K562 (cell line): ENCODE results near the gene NRF1. TPM values are rescaled to one million over a fixed set of nuclear protein-coding genes. Genes with fewer than 3 reads are reported as not detected.

Source experiments
- BCLAF1 ChIP-seq, 2 experiments: fragments of 450-650 bp in 1 of 2; IDR thresholded peaks; 2 replicates each; pipeline ENCODE4 v1.6.1; 2011 to 2017; ENCODE audit warnings: low read depth in 2 of 2, antibody characterized with exemption in 1 of 2, borderline replicate concordance in 1 of 2, low read length in 1 of 2, mild to moderate bottlenecking in 1 of 2, mixed read lengths in 1 of 2; ENCODE audit not compliant: control insufficient read depth in 1 of 2
- BRCA1 ChIP-seq, 2 experiments: fragments of 450-650 bp in 1 of 2; sonication (generic) in 1 of 2; formaldehyde crosslinking in 1 of 2; IDR thresholded peaks; 2 replicates each; pipeline versions ENCODE4 v1.5.0 to v1.6.1; 2017 to 2020; ENCODE audit warnings: mild to moderate bottlenecking in 1 of 2, missing genetic modification reagents in 1 of 2
- CREB3L1 ChIP-seq: fragments of 450-650 bp; IDR thresholded peaks from 2 replicates; pipeline ENCODE4 v1.6.1; 2014; ENCODE audit warnings: low read depth, mild to moderate bottlenecking, moderate library complexity, borderline replicate concordance
- RBM39 ChIP-seq: fragments of 200-400 bp; formaldehyde crosslinking; optimal IDR thresholded peaks from 2 replicates; pipeline ENCODE3; 2018; ENCODE audit warnings: low read depth, low read length
- SLC30A9 ChIP-seq: fragments of 250-450 bp; sonication (Bioruptor Pico); IDR thresholded peaks from 2 replicates; pipeline ENCODE4 v1.8.0; 2022; ENCODE audit warnings: mild to moderate bottlenecking, moderate library complexity
- SMAD1 ChIP-seq: fragments of 150-350 bp; IDR thresholded peaks from 2 replicates; pipeline ENCODE4 v1.6.1; 2014; ENCODE audit warnings: low read length, low read depth; ENCODE audit not compliant: partially characterized antibody
- ZNF311 ChIP-seq: fragments of 250-450 bp; sonication (Bioruptor Pico); IDR thresholded peaks from 2 replicates; pipeline ENCODE4 v1.4.0; 2020; ENCODE audit warnings: mild to moderate bottlenecking, moderate library complexity
- ZNF384 ChIP-seq: IDR thresholded peaks from 2 replicates; pipeline ENCODE4 v1.6.1; 2012; ENCODE audit warnings: low read depth, low read length, improper control_type of control experiment
- ZNF778 ChIP-seq: fragments of 450-650 bp; formaldehyde crosslinking; IDR thresholded peaks from 2 replicates; pipeline ENCODE4 v1.4.0; 2020; ENCODE audit warnings: mild to moderate bottlenecking, moderate library complexity
- polyA plus RNA-seq, 8 experiments: library from polyadenylated mRNA; depleted of rRNA in 4 of 8; stranded (reverse) in 5 of 8; unstranded in 3 of 8; fragments of >200 nt; fragmentation: Nextera tagmentation in 2 of 8; fragmentation: Illumina TruSeq in 1 of 8; extraction: Ambion mirVana in 2 of 8; extraction: Trizol in 1 of 8; gene quantifications; 2 replicates each; pipeline versions ENCODE4 v1.2.1 to v1.2.3, GENCODE V29; 2011 to 2014; ENCODE audit warnings: inconsistent platforms in 1 of 8, missing spikeins in 1 of 8
- total RNA-seq, 7 experiments: library from RNA; depleted of rRNA in 6 of 7; stranded (reverse); fragments of >200 nt in 6 of 7; fragmentation: Illumina TruSeq in 2 of 7; extraction: Trizol in 2 of 7; gene quantifications; 2 replicates each; pipeline versions ENCODE4 v1.2.1 to v1.2.3, GENCODE V29; 2011 to 2021; ENCODE audit warnings: low replicate concordance in 1 of 7
- TF ChIP-seq, protein P1 (sequence below): fragments of 450-650 bp; IDR thresholded peaks from 2 replicates; pipeline ENCODE4 v1.6.1; 2017; ENCODE audit warnings: mild to moderate bottlenecking, moderate library complexity
- TF ChIP-seq, protein P2 (sequence below), 2 experiments: fragments of 450-650 bp; IDR thresholded peaks; 2 replicates each; pipeline ENCODE4 v1.6.1; 2018; ENCODE audit warnings: mild to moderate bottlenecking in 2 of 2, low read depth in 1 of 2; ENCODE audit not compliant: partially characterized antibody in 2 of 2
- TF ChIP-seq, protein P3 (sequence below), 2 experiments: fragments of 450-650 bp in 1 of 2; sonication (generic) in 1 of 2; formaldehyde crosslinking in 1 of 2; IDR thresholded peaks in 1 of 2; conservative IDR thresholded peaks in 1 of 2; 2 replicates each; pipeline versions ENCODE4 v1.6.1 to v1.8.1; 2016 to 2023; ENCODE audit warnings: mild to moderate bottlenecking in 2 of 2, moderate library complexity in 2 of 2, inconsistent platforms in 1 of 2, missing genetic modification reagents in 1 of 2

NRF1 gene
- total and polyA plus RNA-seq, 9 of the 15 experiments (the other 6 are each of a cell fraction or from before 2014, with no cell fraction given) = 8.6 to 28.8 (median 20.3) TPM

DNA sequence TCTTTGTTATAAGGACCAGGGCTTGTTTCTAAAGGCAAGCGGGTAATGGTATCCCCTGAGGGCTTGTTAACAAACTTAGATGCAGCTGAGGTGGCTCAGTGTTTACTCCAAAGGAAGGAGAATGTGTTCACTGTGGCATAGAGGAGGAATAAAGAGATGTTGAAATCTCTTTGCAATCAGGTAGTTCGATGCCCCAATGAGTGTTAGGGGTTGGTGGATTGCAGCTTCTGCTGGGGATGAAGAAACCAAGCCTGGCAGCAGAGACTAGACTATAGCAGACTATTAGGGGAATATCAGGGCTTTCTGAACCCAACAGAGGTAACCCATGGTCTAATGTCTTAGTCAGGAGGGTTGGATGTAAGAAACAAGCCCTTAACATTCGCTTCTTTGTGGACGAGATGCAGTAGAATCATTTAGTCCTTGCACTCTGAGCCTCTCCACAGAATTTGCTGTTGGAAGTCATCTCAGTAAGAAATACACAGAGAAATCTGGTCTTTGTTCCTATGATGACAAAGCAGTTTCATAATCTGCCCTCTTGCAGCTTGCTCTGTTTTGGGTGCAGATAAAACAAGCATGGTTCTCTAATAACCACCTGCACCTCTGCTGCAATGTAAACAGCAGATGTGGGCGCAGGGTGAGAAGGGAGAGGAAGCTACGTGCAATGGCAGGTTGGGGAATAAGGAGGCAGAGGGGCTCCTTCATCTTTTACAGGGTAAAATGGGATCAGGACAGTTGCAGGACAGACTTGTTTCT is 108.6 kb downstream of the NRF1 start (continued):
- TF ChIP-seq SLC30A9 (no peak), RBM39 (peak; percentile 27), ZNF384 (no peak), ZNF778 (CRISPR knock-in tag) (no peak), ZNF311 (CRISPR knock-in tag) (peak; percentile 61; the same call in 1 of the 2 replicates), SMAD1 (peak; percentile 89), CREB3L1 (peak; percentile 55; the same call in 1 of the 2 replicates), BRCA1 (IDR thresholded peaks at IDR 0.05) (no peak), BRCA1 (CRISPR knock-in tag; IDR thresholded peaks at IDR 0.05) (no peak), BCLAF1 (IDR thresholded peaks at IDR 0.05; ENCODE audit: borderline replicate concordance in 1 of 2, control insufficient read depth in 1 of 2, low read depth in 2 of 2, low read length in 1 of 2) (no peak)
- TF ChIP-seq, protein P1, sequence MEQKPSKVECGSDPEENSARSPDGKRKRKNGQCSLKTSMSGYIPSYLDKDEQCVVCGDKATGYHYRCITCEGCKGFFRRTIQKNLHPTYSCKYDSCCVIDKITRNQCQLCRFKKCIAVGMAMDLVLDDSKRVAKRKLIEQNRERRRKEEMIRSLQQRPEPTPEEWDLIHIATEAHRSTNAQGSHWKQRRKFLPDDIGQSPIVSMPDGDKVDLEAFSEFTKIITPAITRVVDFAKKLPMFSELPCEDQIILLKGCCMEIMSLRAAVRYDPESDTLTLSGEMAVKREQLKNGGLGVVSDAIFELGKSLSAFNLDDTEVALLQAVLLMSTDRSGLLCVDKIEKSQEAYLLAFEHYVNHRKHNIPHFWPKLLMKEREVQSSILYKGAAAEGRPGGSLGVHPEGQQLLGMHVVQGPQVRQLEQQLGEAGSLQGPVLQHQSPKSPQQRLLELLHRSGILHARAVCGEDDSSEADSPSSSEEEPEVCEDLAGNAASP = no peak
- TF ChIP-seq, protein P2, sequence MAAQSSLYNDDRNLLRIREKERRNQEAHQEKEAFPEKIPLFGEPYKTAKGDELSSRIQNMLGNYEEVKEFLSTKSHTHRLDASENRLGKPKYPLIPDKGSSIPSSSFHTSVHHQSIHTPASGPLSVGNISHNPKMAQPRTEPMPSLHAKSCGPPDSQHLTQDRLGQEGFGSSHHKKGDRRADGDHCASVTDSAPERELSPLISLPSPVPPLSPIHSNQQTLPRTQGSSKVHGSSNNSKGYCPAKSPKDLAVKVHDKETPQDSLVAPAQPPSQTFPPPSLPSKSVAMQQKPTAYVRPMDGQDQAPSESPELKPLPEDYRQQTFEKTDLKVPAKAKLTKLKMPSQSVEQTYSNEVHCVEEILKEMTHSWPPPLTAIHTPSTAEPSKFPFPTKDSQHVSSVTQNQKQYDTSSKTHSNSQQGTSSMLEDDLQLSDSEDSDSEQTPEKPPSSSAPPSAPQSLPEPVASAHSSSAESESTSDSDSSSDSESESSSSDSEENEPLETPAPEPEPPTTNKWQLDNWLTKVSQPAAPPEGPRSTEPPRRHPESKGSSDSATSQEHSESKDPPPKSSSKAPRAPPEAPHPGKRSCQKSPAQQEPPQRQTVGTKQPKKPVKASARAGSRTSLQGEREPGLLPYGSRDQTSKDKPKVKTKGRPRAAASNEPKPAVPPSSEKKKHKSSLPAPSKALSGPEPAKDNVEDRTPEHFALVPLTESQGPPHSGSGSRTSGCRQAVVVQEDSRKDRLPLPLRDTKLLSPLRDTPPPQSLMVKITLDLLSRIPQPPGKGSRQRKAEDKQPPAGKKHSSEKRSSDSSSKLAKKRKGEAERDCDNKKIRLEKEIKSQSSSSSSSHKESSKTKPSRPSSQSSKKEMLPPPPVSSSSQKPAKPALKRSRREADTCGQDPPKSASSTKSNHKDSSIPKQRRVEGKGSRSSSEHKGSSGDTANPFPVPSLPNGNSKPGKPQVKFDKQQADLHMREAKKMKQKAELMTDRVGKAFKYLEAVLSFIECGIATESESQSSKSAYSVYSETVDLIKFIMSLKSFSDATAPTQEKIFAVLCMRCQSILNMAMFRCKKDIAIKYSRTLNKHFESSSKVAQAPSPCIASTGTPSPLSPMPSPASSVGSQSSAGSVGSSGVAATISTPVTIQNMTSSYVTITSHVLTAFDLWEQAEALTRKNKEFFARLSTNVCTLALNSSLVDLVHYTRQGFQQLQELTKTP (IDR thresholded peaks at IDR 0.05; ENCODE audit: low read depth in 1 of 2, partially characterized antibody in 2 of 2) = peak in 1 of 2 experiments; percentile 97
- TF ChIP-seq, protein P3, sequence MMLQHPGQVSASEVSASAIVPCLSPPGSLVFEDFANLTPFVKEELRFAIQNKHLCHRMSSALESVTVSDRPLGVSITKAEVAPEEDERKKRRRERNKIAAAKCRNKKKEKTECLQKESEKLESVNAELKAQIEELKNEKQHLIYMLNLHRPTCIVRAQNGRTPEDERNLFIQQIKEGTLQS (IDR thresholded peaks at IDR 0.05) = peak; percentile 77
- TF ChIP-seq, protein P3 (CRISPR knock-in tag; conservative IDR thresholded peaks at IDR 0.05) = no peak; the same call in none of the 2 replicates
